Mucosa of rectum (tissue), 2 donors: ENCODE data around the gene CALML3.

Experiments
- H3K27ac ChIP-seq, 2 donors: one replicate each; pipeline ENCODE4 v1.7.0; 2013; ENCODE audit warnings: inconsistent platforms in 2 of 2, low read depth in 2 of 2, low read length in 2 of 2
- H3K27me3 ChIP-seq, 2 donors: one replicate each; pipeline ENCODE4 v1.7.0; 2013; ENCODE audit warnings: low read length in 2 of 2; ENCODE audit not compliant: control insufficient read depth in 2 of 2, insufficient read depth in 2 of 2
- H3K36me3 ChIP-seq, 2 donors: one replicate each; pipeline ENCODE4 v1.7.0; 2013; ENCODE audit warnings: low read length in 2 of 2; ENCODE audit not compliant: control insufficient read depth in 2 of 2, insufficient read depth in 2 of 2
- H3K4me1 ChIP-seq, 2 donors: one replicate each; pipeline ENCODE4 v1.7.0; 2013; ENCODE audit warnings: low read length in 2 of 2, mild to moderate bottlenecking in 1 of 2; ENCODE audit not compliant: control insufficient read depth in 2 of 2, insufficient read depth in 2 of 2
- H3K4me3 ChIP-seq, 2 donors: one replicate each; pipeline ENCODE4 v1.7.0; 2013; ENCODE audit warnings: low read length in 2 of 2
- H3K9ac ChIP-seq, 2 donors: one replicate each; pipeline ENCODE4 v1.7.0; 2013; ENCODE audit warnings: low read length in 2 of 2, low read depth in 1 of 2, mild to moderate bottlenecking in 1 of 2
- H3K9me3 ChIP-seq, 2 donors: one replicate each; pipeline ENCODE4 v1.7.0; 2013; ENCODE audit warnings: low read length in 2 of 2; ENCODE audit not compliant: control insufficient read depth in 2 of 2
- donor health status: healthy.
- donor health status: Normal muscosa, but diverticular disease.

CALML3 gene

DNA sequence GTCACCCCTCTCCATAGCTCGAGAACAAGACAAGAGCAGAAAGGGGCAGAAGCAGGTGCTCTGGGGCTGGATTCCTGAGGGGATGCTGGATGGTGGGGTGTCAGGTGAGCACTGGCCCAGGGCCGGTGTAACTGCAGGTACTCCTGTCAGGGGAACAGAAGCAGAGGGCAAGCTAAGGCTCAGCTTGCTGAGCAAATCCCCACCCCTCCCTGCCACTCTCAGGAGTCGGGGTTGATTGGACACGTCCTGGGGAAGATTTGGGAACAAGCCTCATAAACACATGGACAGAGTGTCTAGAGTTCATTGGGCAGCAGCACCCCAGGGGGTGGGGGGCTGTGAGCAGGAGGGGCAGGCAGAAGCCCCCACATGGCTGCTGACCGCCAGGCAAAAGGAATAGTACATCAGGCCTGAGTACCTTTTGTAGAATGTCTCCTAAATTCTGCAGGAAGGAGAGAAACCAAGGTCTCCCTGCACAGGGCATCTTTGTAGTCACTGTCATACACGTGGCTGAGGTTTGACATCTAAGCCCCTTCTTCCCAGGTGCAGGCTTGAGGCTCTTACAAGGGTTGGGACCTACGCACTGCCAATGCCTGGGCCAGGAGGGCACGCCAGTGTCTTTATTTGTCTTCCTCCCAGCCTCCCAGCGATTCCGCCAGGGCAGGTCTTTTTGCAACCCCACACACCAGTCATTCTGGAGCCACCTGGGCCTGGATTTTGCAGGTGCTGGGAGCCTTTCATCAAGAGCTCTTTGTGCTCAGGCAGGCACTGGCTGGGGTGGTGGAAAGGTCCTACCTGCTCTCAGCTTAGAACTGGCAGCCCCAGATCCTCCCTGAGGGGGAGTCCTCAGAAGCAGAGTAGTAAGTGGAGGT, 2.8 kb downstream of the CALML3 start:
- no peaks in the 10 kb centered on the region for H3K9me3 ChIP-seq
- H3K4me1 ChIP-seq, result peaks cover 0 to 7% of the 10 kb centered on the region in 2 donors
- no peak overlapping the region for H3K27ac ChIP-seq
- no peaks in the 10 kb centered on the region for H3K27me3 ChIP-seq
- H3K4me3 ChIP-seq, result no peak overlapping the region
- no peaks in the 10 kb centered on the region for H3K36me3 ChIP-seq
- H3K9ac ChIP-seq, result no peak overlapping the region

DNA sequence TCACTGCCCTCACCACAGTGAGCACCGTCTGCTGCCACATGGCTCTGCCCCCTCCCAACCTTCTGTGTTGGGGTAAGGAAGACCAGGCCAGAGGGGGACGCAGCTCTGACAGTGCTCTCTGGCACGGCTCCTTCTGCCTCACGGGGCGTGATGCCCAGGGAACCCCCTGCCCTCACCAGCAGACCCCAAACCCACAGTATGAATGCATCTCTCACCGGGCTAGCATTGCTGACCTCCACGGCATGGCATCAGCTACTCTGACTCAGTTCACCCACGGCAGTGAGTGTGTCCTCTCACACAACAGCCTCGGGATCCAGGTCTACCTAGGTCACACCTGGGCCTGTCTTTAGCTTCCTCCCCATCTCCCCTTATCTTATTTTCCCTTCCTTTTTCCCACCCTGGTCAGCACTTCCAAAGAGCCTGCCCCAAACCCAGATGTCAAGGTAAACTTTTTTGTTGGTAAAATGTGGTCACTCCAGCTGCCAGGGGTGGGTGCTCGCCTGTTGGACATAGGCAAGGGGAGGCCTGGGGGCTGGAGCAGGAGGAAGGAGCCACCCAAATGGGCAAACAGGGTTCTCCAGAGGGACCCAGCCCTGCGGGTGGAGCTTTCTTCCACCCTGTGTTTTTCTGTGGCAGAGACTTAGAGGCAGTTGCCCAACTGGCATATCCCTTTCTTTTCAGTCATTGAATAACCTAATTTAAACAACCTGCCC, 4.4 kb downstream of the CALML3 start:
- H3K9ac ChIP-seq, result no peak overlapping the region

DNA sequence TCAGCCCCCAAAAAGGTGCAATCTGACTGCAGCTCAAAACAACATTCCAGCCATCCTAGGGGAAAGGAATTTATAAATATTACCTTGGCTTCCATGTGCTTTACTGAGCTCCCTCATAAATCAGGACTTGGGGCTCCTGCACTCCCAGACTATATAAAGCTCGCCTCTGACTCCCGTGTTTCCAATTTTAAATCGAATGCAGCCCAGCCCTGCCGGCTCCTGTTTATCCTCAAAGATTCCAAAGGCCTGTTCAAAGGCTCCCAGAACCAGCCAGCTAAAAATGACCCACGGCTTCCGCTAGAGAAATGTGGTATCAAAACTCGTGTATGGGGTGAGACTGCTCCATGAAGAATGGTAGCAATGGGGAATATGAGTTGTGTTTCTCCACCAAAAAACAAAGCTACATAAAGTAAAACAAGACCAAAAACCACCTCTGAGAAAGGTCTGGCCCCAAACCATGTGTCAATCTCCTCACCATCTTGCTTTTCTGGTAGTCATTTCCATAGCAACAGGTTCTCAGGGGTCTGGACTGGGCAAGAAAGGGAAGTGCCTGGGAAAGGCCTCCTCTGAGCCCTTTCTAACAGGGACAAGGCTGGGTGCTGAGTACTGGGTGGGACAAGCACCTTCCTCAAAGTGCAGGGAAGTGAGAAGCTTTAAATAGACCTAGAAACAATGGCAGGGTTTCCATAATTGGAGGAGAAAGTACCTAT, 5.1 kb downstream of the CALML3 start:
- H3K36me3 ChIP-seq, result no peaks in the 10 kb centered on the region
- no peak overlapping the region for H3K4me3 ChIP-seq
- no peaks in the 10 kb centered on the region for H3K9me3 ChIP-seq
- H3K27me3 ChIP-seq, result no peaks in the 10 kb centered on the region
- no peak overlapping the region for H3K27ac ChIP-seq
- H3K9ac ChIP-seq, result no peak overlapping the region
- H3K4me1 ChIP-seq, result peaks cover 0 to 3% of the 10 kb centered on the region in 2 donors

More for the DNA sequence above, 4.4 kb downstream of the CALML3 start:
- no peaks in the 10 kb centered on the region for H3K27me3 ChIP-seq
- no peaks in the 10 kb centered on the region for H3K9me3 ChIP-seq
- H3K4me1 ChIP-seq, result peaks cover 0 to 7% of the 10 kb centered on the region in 2 donors
- H3K36me3 ChIP-seq, result no peaks in the 10 kb centered on the region
- H3K4me3 ChIP-seq, result no peak overlapping the region
- H3K27ac ChIP-seq, result no peak overlapping the region

DNA sequence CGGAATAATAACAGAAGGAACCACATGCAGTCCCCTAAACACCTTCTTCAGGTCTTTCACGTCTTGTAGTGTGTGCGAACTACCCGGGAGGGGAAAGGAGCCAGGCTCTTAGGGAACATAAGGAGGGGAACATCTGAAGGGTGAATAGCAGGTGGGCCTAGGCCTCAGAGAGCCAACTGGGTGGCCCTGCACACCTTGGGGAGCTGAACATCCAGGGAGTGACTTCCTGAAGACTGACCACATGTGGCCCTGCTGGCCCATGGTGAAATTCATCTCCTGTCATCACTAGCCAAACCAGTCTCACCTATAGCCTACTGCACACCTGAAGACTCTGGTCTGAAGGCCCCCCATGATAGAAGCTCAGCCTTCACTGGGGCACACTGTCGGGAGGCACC, 5.6 kb downstream of the CALML3 start:
- Histone ChIP-seq H3K4me1 (peaks cover 0 to 3% of the 10 kb centered on the region in 2 donors), H3K27ac (no peak overlapping the region), H3K36me3 (no peaks in the 10 kb centered on the region), H3K27me3 (no peaks in the 10 kb centered on the region), H3K4me3 (no peak overlapping the region), H3K9me3 (no peaks in the 10 kb centered on the region), H3K9ac (no peak overlapping the region)

DNA sequence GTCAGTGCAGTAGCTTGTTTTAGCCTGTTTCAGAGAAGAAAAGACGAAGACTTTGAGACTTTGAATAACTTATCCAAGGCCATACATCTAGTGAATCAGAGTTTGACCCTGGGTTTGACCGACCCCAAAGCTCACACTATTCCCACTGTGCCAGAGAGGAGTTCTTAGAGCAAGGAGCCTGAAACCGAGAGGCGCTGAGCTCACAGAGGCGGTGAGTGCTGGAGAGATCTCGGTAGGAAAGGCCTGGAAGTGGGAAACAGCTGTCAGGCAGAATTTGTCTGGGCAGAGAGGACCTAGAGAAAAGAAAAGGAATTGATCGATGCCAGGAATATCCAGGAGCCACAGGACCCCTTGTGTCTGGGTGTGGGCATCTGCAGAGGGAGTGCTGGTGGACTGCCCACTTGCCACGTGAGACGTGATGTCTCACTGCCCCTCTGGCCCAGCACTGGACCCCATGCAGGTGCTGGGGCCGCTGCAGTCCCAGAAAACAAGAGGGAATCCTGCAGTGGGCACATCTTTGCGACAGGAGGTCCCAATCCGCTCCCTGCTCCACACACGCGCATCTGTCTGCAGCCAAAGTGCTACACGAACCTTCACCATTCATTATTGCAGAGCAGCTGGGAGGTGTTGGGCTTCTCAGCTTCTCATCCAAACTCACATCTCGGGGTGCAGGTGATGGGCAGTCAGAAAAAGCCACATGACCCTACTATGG, 6.2 kb downstream of the CALML3 start:
- Histone ChIP-seq H3K27me3 (no peaks in the 10 kb centered on the region), H3K4me1 (peaks cover 0 to 3% of the 10 kb centered on the region in 2 donors), H3K9me3 (no peaks in the 10 kb centered on the region), H3K4me3 (no peak overlapping the region), H3K9ac (no peak overlapping the region), H3K27ac (no peak overlapping the region), H3K36me3 (no peaks in the 10 kb centered on the region)

DNA sequence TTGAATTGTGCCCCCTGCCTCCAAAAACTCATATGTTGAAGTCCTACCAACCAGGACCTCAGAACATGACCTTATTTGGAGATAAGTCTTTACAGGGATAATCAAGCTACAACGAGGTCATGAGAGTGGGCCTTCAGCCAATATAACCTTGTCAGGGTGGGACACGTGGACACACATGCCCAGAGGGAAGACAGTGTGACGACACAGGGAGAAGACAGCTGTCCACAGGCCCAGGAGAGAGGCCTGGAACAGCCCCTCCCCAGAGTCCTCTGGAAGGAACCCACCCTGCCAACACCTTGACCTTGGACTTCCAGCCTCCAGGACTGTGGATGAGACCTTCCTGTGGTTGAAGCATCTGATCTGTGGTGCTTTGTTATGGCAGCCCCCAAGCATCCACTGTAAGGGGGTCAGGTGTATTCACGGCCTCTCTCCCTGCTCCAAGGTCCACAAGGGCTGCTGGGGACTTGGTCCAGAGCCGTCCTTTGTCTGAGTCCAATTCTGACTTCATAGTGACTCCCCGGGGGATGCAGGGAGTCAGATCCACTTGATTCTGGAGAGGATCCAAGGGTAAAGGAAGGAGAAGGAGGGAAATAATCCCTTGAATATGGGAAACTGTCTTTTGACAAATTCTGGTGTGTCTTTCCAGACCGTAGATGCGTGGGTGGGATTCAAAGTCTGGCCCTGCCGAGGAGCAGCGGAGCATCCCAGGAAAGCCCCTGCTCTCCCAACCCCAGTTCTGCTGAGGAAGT, 7.0 kb downstream of the CALML3 start:
- no peak overlapping the region for H3K9ac ChIP-seq
- no peaks in the 10 kb centered on the region for H3K36me3 ChIP-seq
- no peaks in the 10 kb centered on the region for H3K9me3 ChIP-seq
- H3K4me3 ChIP-seq, result no peak overlapping the region
- H3K27me3 ChIP-seq, result no peaks in the 10 kb centered on the region
- no peak overlapping the region for H3K27ac ChIP-seq
- H3K4me1 ChIP-seq, result peaks cover 0 to 3% of the 10 kb centered on the region in 2 donors

DNA sequence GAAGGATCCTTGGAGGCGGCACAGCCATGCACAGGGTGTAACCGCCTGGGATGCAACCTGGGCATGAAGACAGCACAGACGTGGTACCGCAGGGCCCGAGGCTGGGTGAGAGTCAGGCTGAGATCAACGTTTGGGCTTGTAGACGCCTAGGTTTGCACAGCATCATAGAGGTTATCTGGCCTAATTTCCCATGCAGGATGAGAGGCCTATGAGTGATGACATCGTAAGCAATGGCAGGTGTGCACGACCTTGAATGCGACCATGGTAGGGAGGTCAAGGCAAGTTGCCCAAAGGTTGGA, 7.5 kb downstream of the CALML3 start:
- Histone ChIP-seq H3K4me3 (no peak overlapping the region), H3K27ac (no peak overlapping the region), H3K4me1 (peaks cover 0 to 3% of the 10 kb centered on the region in 2 donors)

DNA sequence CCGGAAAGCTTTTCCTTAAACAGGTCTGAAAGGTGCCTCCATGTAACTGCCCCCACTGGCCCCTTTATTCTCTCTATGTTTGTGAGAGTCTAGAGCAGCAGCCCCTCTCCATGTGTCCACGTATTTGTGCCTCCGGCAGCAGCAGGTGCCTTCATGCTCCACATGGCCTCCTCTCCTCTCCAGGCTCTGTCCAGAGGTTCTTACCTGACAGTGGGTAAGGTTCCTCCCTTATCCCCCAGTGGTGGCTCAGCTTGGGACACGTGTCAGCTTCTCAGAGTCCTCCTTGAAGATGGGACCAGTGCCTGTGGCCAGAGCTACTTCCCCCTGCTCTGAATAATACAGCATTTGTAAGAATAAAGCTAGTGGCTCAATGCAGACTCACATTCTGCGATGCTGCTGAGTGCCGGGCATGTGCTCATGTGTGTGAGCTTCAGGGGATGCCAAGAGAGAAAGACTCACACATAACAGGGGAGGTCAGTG, 7.9 kb downstream of the CALML3 start:
- H3K9ac ChIP-seq, result no peak overlapping the region
- H3K4me1 ChIP-seq, result peaks cover 0 to 2% of the 10 kb centered on the region in 2 donors
- H3K36me3 ChIP-seq, result no peaks in the 10 kb centered on the region
- H3K27ac ChIP-seq, result no peak overlapping the region
- H3K27me3 ChIP-seq, result no peaks in the 10 kb centered on the region
- H3K4me3 ChIP-seq, result no peak overlapping the region
- H3K9me3 ChIP-seq, result no peaks in the 10 kb centered on the region

More for the DNA sequence above, 7.5 kb downstream of the CALML3 start:
- H3K36me3 ChIP-seq, result no peaks in the 10 kb centered on the region
- no peak overlapping the region for H3K9ac ChIP-seq
- H3K9me3 ChIP-seq, result no peaks in the 10 kb centered on the region
- H3K27me3 ChIP-seq, result no peaks in the 10 kb centered on the region

DNA sequence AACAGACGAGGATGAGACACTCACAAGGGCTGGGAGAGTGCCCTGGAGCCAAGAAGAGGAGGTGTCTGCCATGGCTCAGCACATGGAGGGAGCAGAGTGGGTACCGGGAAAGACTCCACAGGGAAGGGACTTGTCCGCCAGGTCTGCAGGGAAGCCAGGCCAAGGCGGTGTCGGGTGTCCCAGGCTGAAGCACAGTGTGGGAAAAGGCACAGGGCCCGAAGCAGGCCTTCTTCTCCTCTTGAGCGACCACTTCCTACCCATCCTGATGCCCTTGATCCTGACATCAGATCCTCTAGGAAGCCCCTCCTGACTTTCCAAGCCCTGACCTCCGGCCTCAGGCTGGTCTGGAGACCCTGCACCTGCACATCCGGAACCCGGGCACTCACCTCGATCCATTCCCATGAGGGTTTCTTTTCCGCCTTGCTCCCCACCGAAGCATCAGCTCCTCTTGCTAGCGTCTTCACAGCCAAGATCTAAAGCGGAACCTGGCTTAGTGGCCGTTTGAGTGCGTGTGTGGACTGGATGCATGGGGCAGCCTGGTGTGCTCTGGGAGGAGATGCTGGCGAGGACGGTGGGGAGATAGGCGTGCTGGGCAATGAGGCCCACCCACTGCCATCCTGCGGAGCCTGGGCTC, 8.5 kb downstream of the CALML3 start:
- H3K36me3 ChIP-seq, result no peaks in the 10 kb centered on the region
- H3K27me3 ChIP-seq, result no peaks in the 10 kb centered on the region
- no peak overlapping the region for H3K4me3 ChIP-seq
- no peak overlapping the region for H3K27ac ChIP-seq
- no peaks in the 10 kb centered on the region for H3K4me1 ChIP-seq
- H3K9me3 ChIP-seq, result no peaks in the 10 kb centered on the region
- no peak overlapping the region for H3K9ac ChIP-seq
